Ishikawa (cell line): ENCODE measurements around the gene SKOR1.

Experiments used
- EGR1 ChIP-seq: IDR thresholded peaks from 2 replicates; pipeline ENCODE4 v1.6.1; 2012
- EP300 ChIP-seq: IDR thresholded peaks from 2 replicates; pipeline ENCODE4 v1.6.1; 2012; ENCODE audit warnings: borderline replicate concordance
- NFIC ChIP-seq: IDR thresholded peaks from 2 replicates; pipeline ENCODE4 v1.6.1; 2012
- TAF1 ChIP-seq: IDR thresholded peaks from 2 replicates; pipeline ENCODE4 v1.6.1; 2012; ENCODE audit warnings: low read depth, mild to moderate bottlenecking

- TF ChIP-seq EP300, result no peak
- no peak for TF ChIP-seq NFIC
- no peak for TF ChIP-seq TAF1
- no peak for TF ChIP-seq EGR1
Measured at GRCh38 chr15:67824976-67825880, at the start of gene SKOR1.
